ENCODE measurements around the gene GOLIM4. TPM values are rescaled to one million over a fixed set of nuclear protein-coding genes. Genes with fewer than 3 reads are reported as not detected.

Gene GOLIM4
- total RNA-seq, 1 experiment from 2014 or later, result 12.2 TPM

DNA sequence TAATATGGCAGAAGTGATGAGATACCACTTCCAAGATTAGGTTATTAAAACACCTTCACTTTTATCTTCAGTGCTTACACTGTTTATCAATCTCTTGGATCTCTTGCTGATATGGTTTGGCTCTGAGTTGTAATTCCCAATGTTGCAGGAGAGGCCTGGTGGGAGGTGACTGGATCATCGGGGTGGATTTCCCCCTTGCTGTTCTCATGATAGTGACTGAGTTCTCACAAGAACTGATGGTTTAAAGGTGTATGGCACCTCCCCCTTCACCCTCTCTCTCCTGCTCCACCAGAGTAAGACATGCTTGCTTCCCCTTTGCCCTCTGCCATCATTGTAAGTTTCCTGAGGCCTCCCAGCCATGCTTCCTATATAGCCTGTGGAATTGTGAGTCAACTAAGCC is 11.8 kb downstream of the GOLIM4 start:
- DNase-seq (ENCODE audit: low spot score), result no peak
- Histone ChIP-seq H3K4me3 (ENCODE audit: low read depth, low read length, poor library complexity, severe bottlenecking) (no peak overlapping the region), H3K4me1 (ENCODE audit: insufficient read depth, low read length, poor library complexity, severe bottlenecking) (no peaks in the 10 kb centered on the region), H3K36me3 (ENCODE audit: insufficient read depth, low read length, poor library complexity, severe bottlenecking) (no peaks in the 10 kb centered on the region), H3K9me3 (ENCODE audit: low read depth, low read length, poor library complexity, severe bottlenecking) (no peaks in the 10 kb centered on the region), H3K27me3 (replicated peaks; ENCODE audit: insufficient read depth, low read depth, low read length, poor library complexity) (no peaks in the 10 kb centered on the region), H3K27ac (ENCODE audit: low read depth, low read length, poor library complexity, severe bottlenecking) (no peak overlapping the region)
- CTCF ChIA-PET, result no interaction called here
- no TSS peak for BruUV-seq (replicated peaks)
- intact Hi-C loops (cut with micrococcal nuclease; ENCODE audit: unreplicated experiment), result no loop called here
- TF ChIP-seq EZH2 (IDR thresholded peaks at IDR 0.05; ENCODE audit: borderline replicate concordance, low read depth, low read length, poor library complexity, severe bottlenecking), result no peak
- TF ChIP-seq, protein P1, sequence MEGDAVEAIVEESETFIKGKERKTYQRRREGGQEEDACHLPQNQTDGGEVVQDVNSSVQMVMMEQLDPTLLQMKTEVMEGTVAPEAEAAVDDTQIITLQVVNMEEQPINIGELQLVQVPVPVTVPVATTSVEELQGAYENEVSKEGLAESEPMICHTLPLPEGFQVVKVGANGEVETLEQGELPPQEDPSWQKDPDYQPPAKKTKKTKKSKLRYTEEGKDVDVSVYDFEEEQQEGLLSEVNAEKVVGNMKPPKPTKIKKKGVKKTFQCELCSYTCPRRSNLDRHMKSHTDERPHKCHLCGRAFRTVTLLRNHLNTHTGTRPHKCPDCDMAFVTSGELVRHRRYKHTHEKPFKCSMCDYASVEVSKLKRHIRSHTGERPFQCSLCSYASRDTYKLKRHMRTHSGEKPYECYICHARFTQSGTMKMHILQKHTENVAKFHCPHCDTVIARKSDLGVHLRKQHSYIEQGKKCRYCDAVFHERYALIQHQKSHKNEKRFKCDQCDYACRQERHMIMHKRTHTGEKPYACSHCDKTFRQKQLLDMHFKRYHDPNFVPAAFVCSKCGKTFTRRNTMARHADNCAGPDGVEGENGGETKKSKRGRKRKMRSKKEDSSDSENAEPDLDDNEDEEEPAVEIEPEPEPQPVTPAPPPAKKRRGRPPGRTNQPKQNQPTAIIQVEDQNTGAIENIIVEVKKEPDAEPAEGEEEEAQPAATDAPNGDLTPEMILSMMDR (conservative IDR thresholded peaks at IDR 0.05; ENCODE audit: low read depth, low read length), result no peak
- POLR2A ChIA-PET (ENCODE audit: low non-redundant PET), result no interaction called here

DNA sequence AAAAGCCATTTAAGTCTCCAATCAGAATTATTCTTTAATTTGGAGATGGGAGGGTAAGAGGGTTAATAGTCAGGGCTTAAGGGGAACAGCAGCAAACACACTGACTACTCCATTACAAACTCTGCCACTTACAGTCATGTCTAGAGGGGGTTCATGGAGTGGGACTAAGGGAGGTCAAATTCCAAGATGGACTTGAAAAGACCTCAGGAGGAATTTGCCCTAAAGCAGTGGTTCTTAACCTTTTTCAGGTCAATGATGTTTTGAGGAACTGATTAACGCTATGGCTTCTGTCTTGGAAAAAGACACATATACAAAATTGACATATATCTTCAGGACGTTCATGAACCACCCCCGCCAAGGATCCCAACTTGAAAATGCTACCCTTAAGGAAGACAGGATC is 13.9 kb downstream of the GOLIM4 start:
- ChIA-PET CTCF (no interaction called here), POLR2A (ENCODE audit: low non-redundant PET) (no interaction called here)
- H3K9me3 ChIP-seq (ENCODE audit: low read depth, low read length, poor library complexity, severe bottlenecking), result no peaks in the 10 kb centered on the region
- BruUV-seq (replicated peaks), result no TSS peak
- H3K36me3 ChIP-seq (ENCODE audit: insufficient read depth, low read length, poor library complexity, severe bottlenecking), result no peaks in the 10 kb centered on the region
- intact Hi-C loops (cut with micrococcal nuclease; ENCODE audit: unreplicated experiment), result no loop called here
- TF ChIP-seq EZH2 (IDR thresholded peaks at IDR 0.05; ENCODE audit: borderline replicate concordance, low read depth, low read length, poor library complexity, severe bottlenecking), result no peak
- TF ChIP-seq, protein P1 (conservative IDR thresholded peaks at IDR 0.05; ENCODE audit: low read depth, low read length), result no peak
- H3K27ac ChIP-seq (ENCODE audit: low read depth, low read length, poor library complexity, severe bottlenecking), result no peak overlapping the region
- H3K4me1 ChIP-seq (ENCODE audit: insufficient read depth, low read length, poor library complexity, severe bottlenecking), result no peaks in the 10 kb centered on the region
- no peak overlapping the region for H3K4me3 ChIP-seq (ENCODE audit: low read depth, low read length, poor library complexity, severe bottlenecking)
- DNase-seq (ENCODE audit: low spot score), result no peak
- no peaks in the 10 kb centered on the region for H3K27me3 ChIP-seq (replicated peaks; ENCODE audit: insufficient read depth, low read depth, low read length, poor library complexity)

DNA sequence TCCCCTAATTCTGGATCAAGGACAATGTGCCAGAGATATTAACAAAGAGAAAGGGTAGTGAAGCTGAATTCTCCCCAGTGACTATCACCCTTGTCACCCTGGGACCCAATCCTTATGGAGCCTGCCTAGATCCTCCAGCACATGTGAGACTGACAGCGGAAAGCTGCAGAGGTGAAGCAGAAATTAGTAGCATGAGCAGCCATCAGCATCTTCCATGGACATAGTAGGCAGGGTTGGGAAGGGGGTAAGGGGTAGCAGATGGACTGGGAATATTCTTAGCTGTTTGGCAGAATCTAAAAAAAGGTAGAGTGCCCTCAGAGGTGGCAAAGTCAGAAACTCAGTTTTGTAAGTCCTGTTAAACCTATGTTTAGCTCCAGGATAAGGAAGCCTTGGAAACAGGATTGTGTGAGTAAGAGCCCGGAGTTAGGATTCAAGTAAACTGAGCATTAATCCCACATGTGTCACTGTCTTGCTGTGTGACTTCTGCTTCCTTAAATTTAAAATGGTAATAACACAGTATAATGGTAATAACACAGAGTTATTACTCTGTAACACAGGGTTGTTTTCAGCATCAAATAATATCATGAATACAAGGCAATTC is 14.5 kb downstream of the GOLIM4 start:
- no peak overlapping the region for H3K27ac ChIP-seq (ENCODE audit: low read depth, low read length, poor library complexity, severe bottlenecking)
- no peaks in the 10 kb centered on the region for H3K4me1 ChIP-seq (ENCODE audit: insufficient read depth, low read length, poor library complexity, severe bottlenecking)
- BruUV-seq (replicated peaks), result no TSS peak
- H3K4me3 ChIP-seq (ENCODE audit: low read depth, low read length, poor library complexity, severe bottlenecking), result no peak overlapping the region
- intact Hi-C loops (cut with micrococcal nuclease; ENCODE audit: unreplicated experiment), result no loop called here
- no peaks in the 10 kb centered on the region for H3K27me3 ChIP-seq (replicated peaks; ENCODE audit: insufficient read depth, low read depth, low read length, poor library complexity)
- TF ChIP-seq EZH2 (IDR thresholded peaks at IDR 0.05; ENCODE audit: borderline replicate concordance, low read depth, low read length, poor library complexity, severe bottlenecking), result no peak
- TF ChIP-seq, protein P1 (conservative IDR thresholded peaks at IDR 0.05; ENCODE audit: low read depth, low read length), result no peak
- CTCF ChIA-PET, result no interaction called here
- no peak for DNase-seq (ENCODE audit: low spot score)
- POLR2A ChIA-PET (ENCODE audit: low non-redundant PET), result no interaction called here
- H3K36me3 ChIP-seq (ENCODE audit: insufficient read depth, low read length, poor library complexity, severe bottlenecking), result no peaks in the 10 kb centered on the region
- H3K9me3 ChIP-seq (ENCODE audit: low read depth, low read length, poor library complexity, severe bottlenecking), result no peaks in the 10 kb centered on the region

Data from A673 (cell line).